22Rv1 (cell line): ENCODE measurements around the gene GLT6D1.

ENCODE experiments used
- H3K27ac ChIP-seq: fragments of 450-650 bp; 2 replicates; pipeline ENCODE4 v1.5.1; 2017
- ZFX ChIP-seq: fragments of 450-650 bp; IDR thresholded peaks from 2 replicates; pipeline ENCODE4 v1.6.1; 2017; ENCODE audit warnings: antibody characterized with exemption, borderline replicate concordance
- TF ChIP-seq, protein P1 (sequence below): fragments of 450-650 bp; IDR thresholded peaks from 2 replicates; pipeline ENCODE4 v1.5.1; 2017; ENCODE audit warnings: mild to moderate bottlenecking

Gene GLT6D1

DNA sequence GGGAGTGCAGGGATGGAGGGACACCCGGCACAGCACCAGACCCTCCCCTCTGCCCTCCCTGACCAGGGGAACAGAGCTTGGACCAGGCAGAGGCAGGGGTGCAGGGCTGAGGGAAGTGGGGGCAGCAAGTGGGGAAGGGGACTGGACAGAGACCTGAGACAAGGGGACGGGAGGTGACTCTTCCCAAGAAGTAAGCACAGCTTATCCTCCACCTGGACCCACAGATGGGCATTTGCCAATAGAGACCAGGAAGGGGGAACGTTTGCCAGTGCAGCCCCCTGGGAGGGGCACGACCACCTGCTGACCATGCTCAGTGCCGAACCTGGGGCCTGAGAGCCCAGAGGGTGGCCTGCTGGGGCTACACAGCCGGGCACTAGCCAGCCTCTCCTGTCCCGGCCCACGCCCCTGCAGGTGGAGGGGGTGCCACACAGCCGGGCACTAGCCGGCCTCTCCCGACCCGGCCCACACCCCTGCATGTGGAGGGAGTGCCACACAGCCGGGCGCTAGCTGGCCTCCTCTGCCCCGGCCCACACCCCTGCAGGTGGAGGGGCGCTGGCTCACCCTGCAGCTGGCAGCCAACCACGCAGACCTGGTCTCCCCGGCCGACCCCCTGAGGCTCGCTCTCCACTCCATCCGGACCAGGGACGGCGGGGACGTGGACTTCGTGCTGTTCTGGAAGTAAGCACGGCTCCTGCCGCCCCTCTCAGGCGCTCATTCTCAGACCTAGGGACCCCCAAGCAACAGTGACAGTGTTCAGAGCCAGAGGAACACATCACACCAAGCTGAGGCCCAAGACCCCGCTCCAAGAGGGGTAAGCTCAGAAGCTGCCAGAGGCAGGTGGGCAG lies 24.3 kb downstream of the GLT6D1 start:
- H3K27ac ChIP-seq, result no peak overlapping the region

DNA sequence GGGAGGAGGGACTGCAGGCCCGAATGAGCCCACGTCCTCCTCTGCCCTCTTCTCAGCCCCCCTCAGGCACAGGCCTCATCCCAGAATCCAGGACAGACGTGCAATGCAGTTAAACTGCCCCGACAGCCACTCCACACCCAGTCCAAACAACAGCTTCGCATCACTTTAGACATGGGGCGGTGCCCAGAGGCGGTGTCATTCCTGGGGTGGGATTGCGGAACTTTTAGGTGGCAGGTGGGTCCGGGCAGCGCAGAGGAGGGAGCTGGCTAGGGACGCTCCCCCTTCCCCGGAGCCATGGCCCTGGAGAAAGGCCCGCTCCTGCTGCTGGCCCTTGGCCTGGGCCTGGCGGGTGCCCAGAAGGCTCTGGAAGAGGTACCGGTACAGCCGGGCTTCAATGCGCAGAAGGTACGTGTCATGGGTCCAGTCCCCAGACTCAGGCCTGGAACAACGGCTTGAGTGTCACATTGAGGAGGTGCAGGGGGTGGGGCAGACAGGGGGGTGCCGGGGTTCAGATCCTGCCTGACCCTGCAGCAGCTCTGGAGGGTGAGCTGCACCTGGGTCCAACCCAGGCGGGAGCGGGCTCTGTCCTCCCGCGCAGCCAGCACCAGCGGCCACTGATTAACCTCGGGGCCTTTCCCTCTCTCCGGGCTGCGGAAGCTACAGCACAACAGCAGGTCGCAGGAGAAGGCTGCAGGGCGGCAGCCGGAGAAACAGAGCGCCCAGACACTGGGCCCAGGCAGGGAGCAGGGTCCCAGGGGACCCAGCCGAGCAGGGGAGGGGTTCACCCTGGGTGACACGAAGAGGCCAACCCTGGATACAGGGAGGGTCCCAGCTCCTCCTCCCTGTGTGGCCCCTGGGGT lies 25.2 kb downstream of the GLT6D1 start:
- no peak for TF ChIP-seq ZFX
- TF ChIP-seq, protein P1, sequence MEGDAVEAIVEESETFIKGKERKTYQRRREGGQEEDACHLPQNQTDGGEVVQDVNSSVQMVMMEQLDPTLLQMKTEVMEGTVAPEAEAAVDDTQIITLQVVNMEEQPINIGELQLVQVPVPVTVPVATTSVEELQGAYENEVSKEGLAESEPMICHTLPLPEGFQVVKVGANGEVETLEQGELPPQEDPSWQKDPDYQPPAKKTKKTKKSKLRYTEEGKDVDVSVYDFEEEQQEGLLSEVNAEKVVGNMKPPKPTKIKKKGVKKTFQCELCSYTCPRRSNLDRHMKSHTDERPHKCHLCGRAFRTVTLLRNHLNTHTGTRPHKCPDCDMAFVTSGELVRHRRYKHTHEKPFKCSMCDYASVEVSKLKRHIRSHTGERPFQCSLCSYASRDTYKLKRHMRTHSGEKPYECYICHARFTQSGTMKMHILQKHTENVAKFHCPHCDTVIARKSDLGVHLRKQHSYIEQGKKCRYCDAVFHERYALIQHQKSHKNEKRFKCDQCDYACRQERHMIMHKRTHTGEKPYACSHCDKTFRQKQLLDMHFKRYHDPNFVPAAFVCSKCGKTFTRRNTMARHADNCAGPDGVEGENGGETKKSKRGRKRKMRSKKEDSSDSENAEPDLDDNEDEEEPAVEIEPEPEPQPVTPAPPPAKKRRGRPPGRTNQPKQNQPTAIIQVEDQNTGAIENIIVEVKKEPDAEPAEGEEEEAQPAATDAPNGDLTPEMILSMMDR, result no peak
- H3K27ac ChIP-seq, result no peak overlapping the region

More for the DNA sequence above, 24.3 kb downstream of the GLT6D1 start:
- TF ChIP-seq, protein P1, result no peak
- TF ChIP-seq ZFX, result no peak

DNA sequence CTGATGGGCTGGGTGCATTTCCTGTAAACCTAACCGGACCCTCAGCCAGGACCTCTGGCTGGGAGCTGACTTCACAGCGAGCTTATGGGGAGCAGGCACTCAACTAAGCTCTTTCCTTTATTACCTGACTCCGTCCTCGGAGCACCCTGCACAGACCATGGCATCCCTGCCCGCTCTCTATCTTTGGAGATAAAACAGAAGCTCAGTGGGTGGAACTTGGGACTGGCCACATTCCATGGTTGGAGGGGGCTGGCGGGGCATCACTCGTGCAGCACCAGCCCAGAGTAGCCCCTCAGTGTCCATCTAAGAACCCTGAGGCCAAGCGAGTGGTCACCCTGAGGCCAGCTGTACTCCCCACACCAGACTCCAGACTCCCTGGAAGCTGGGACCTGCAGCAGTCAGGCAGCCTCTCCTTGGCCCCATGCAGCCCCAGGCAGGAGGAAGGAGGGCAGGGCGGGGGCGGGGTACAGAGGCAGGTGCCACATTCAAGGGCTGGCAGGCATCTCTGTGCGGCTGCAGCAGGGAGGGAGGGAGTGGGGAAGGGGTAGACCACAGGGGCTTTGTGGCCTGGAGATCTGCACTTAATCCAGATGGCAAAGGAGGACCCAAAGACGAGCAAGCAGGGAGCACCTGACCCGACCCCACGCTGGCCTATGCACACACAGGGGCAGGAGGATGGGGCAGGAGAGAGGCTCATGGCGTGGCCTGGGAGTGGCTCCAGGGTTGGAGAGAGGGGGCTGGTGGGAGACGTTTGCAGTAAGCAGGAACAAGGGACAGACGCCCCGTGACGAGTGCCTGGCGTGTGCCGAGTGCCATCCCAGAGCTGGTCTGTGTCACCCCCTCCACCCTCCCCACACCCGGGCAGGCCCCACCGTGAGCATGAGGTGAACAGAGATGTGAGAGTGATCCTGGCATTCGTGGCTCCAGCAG lies 26.1 kb downstream of the GLT6D1 start:
- H3K27ac ChIP-seq, result no peak overlapping the region
- TF ChIP-seq, protein P1, result no peak
- no peak for TF ChIP-seq ZFX

DNA sequence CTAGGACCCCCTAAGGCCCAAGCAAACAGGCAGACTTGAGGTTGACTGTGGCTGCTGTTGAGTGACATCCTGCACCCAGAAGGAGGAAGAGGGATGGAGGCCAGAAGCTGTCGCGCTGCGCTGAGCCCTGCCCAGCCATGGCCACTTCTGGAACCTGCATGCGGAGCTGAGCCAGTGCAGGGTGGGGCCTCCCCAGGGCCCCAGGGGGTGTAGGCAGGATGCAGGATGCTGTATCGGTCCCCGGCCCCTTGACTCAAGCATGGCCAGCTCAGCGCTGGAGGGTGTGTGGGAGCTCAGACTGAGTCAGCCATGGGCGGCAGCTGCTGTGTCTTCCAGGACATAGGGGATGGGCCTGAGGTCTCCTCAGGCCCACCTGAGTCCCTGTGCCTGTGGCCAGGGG lies 26.9 kb downstream of the GLT6D1 start:
- no peak for TF ChIP-seq ZFX
- TF ChIP-seq, protein P1, result no peak
- no peak overlapping the region for H3K27ac ChIP-seq

DNA sequence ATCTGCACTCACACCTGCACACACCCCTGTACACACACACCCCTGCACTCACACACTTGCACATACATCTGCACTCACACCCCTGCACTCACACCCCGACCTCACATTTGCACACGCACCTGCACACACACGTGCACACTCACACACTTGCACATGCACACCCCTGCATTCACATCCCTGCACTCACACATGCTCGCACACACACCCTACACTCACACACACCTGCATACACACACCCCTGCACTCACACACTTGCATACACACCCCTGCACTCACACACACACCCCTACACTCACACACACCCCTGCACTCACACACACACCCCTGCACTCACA lies 27.5 kb downstream of the GLT6D1 start:
- TF ChIP-seq, protein P1, result no peak
- no peak for TF ChIP-seq ZFX
- H3K27ac ChIP-seq, result no peak overlapping the region

DNA sequence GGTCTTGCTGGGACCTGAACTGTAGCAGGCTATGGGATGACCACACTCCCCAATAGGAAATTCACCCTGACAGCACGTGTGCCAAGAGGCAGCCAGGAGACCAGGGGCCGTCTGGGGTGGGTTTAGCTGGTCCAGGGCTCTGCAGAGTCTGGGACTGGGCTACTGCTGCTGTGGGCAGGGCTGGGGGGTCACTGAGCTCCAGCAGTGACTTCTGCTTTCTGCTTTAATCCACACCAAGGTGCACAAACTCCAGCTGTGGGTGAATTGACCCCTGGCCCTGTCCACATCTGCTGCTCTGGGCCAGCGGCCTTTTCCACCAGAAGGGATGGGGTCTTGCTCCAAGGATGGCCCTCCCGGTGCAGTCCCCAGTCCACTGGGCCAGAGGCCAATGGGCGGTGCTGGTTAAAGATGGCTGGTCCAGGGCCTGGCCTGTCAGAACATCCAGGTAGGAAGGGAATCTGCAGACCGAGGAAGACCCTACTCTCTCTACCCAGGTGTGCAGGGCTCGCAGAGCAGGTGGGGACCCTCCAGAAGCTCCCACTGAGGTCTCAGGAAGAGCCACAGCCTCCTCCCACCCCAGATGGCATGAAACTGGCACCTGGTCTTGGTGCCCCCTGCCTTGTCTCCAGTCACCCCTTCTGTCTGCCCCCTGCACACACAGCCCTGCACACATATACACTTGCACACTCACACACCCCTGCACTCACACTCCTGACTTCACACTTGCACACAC lies 28.0 kb downstream of the GLT6D1 start:
- TF ChIP-seq, protein P1, result no peak
- TF ChIP-seq ZFX, result no peak
- no peak overlapping the region for H3K27ac ChIP-seq
